Karpas-422 (cell line): ENCODE results near the gene F2. TPM values are rescaled to one million over a fixed set of nuclear protein-coding genes. Genes with fewer than 3 reads are reported as not detected.

Experiments used
- DNase-seq: peaks from one replicate; pipeline ENCODE4 v3.0.0-alpha.2; 2015
- H2AFZ ChIP-seq: fragments of 200-600 bp; sonication (generic); 2 replicates; pipeline ENCODE4 v1.6.1; 2014; ENCODE audit warnings: antibody characterized with exemption, low read length, mixed read lengths
- H3K27ac ChIP-seq: fragments of 200-600 bp; sonication (generic); 2 replicates; pipeline ENCODE4 v1.5.1; 2014; ENCODE audit warnings: mild to moderate bottlenecking, low read length, moderate library complexity
- H3K27me3 ChIP-seq: fragments of 200-600 bp; sonication (generic); 2 replicates; pipeline ENCODE4 v1.6.1; 2014; ENCODE audit warnings: low read length, mixed read lengths
- H3K36me3 ChIP-seq: fragments of 200-600 bp; sonication (generic); 2 replicates; pipeline ENCODE4 v1.6.1; 2014; ENCODE audit warnings: low read length, mixed read lengths; ENCODE audit not compliant: insufficient read depth
- H3K4me1 ChIP-seq: fragments of 200-600 bp; sonication (generic); 2 replicates; pipeline ENCODE4 v1.6.1; 2014; ENCODE audit warnings: mild to moderate bottlenecking, low read length, mixed read lengths
- H3K4me2 ChIP-seq: fragments of 200-600 bp; sonication (generic); 2 replicates; pipeline ENCODE4 v1.6.1; 2014; ENCODE audit warnings: low read length, low read depth, mild to moderate bottlenecking; ENCODE audit not compliant: poor library complexity, severe bottlenecking
- H3K4me3 ChIP-seq: fragments of 200-600 bp; sonication (generic); 2 replicates; pipeline ENCODE4 v1.5.1; 2014; ENCODE audit warnings: mild to moderate bottlenecking, antibody characterized with exemption, low read length, mixed read lengths
- H3K79me2 ChIP-seq: fragments of 200-600 bp; sonication (generic); 2 replicates; pipeline ENCODE4 v1.6.1; 2014; ENCODE audit warnings: mild to moderate bottlenecking, low read length, mixed read lengths
- H3K9ac ChIP-seq: fragments of 200-600 bp; sonication (generic); 2 replicates; pipeline ENCODE4 v1.6.0; 2014; ENCODE audit warnings: low read length
- H3K9me2 ChIP-seq: fragments of 200-600 bp; sonication (generic), shearing (Covaris generic); replicated peaks from 2 replicates; pipeline ENCODE4 v1.6.0; 2014; ENCODE audit warnings: mild to moderate bottlenecking, low read length, moderate library complexity; ENCODE audit not compliant: insufficient read depth
- H3K9me3 ChIP-seq: fragments of 300-700, 200-600 bp; sonication (generic); 2 replicates; pipeline ENCODE4 v1.6.1; 2014; ENCODE audit warnings: low read length, mixed read lengths
- H4K20me1 ChIP-seq: fragments of 200-600 bp; sonication (generic); 2 replicates; pipeline ENCODE4 v1.6.1; 2014; ENCODE audit warnings: mild to moderate bottlenecking, antibody characterized with exemption, low read length, low read depth; ENCODE audit not compliant: insufficient read depth
- total RNA-seq: library from RNA; depleted of rRNA; stranded (reverse); fragments of >200 nt; shearing (Covaris generic); gene quantifications from 2 replicates; pipeline ENCODE4 v1.2.3, GENCODE V29; 2014; ENCODE audit warnings: low replicate concordance

The F2 gene
- total RNA-seq, 1 experiment from 2014 or later, result not detected

DNA sequence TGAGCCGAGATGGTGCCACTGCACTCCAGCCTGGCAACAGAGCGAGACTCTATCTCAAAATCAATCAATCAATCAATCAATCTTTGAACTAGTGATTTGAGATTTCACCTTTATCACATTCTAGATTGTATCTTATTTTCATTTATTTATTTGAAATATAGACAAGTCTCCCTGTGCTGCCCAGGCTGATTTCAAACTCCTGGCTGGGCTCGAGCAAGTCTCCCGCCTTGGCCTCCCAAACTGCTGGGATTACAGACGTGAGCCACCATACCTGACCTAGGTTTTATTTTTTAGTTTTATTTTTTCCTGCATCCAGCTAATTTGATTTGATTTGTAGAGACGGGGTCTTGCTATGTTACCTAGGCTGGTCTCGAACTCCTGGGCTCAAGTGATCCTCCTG lies 17.1 kb downstream of the F2 start:
- Histone ChIP-seq H4K20me1 (no peaks in the 10 kb centered on the region), H2AFZ (no peak overlapping the region), H3K9me2 (no peaks in the 10 kb centered on the region), H3K4me3 (no peak overlapping the region), H3K9me3 (no peaks in the 10 kb centered on the region), H3K4me1 (no peaks in the 10 kb centered on the region), H3K27ac (no peak overlapping the region), H3K36me3 (0 out of 2 replicates have a peak, but pooled peaks cover 2% of the 10 kb centered on the region), H3K27me3 (no peaks in the 10 kb centered on the region), H3K79me2 (no peaks in the 10 kb centered on the region), H3K9ac (no peak overlapping the region), H3K4me2 (no peak overlapping the region)
- no peak for DNase-seq

DNA sequence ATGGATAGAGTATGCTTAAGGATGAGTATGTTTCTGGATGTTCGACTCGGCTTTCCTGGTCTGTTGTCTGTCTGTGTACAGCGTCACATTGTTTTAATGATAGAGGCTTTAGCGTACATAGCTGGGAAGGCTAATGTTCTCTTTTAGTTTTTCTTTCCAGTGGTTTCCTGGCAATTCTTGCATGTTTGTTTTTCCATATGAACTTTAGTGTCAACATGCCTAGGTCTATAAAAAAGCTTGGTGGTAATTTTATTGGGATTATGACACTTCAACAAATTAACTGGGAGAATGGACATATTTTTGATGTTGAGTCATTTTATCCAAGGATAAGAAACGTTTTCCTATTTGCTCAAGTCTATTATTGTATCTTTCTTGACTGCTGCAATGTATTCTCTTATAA lies 17.6 kb downstream of the F2 start:
- no peak overlapping the region for H3K4me3 ChIP-seq
- H3K9me2 ChIP-seq, result no peaks in the 10 kb centered on the region
- H3K9me3 ChIP-seq, result no peaks in the 10 kb centered on the region
- no peaks in the 10 kb centered on the region for H3K27me3 ChIP-seq
- H3K36me3 ChIP-seq, result peaks cover 5% of the 10 kb centered on the region; the same call in 1 of the 2 replicates
- H2AFZ ChIP-seq, result no peak overlapping the region
- H3K4me1 ChIP-seq, result no peaks in the 10 kb centered on the region
- no peak overlapping the region for H3K4me2 ChIP-seq
- no peak for DNase-seq
- no peak overlapping the region for H3K27ac ChIP-seq
- no peaks in the 10 kb centered on the region for H3K79me2 ChIP-seq
- no peaks in the 10 kb centered on the region for H4K20me1 ChIP-seq
- H3K9ac ChIP-seq, result no peak overlapping the region

DNA sequence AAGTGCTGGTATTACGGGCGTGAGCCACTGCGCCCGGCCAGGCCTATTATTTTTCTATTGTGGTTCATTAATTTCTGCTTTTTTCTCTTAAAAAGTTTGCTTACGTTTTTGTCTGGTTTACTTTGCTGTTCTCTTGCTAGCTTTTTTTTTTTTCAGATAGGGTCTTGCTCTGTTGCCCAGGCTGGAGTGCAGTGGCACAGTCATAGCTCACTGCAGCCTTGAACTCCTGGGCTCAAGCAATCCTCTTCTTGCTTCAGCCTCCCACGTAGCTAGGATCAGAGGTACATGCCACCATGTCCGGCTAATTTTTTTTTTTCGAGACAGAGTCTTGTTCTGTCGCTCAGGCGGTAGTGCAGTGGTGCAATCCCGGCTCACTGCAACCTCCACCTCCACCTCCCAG lies 18.7 kb downstream of the F2 start:
- H3K9ac ChIP-seq, result no peak overlapping the region
- no peak for DNase-seq
- no peak overlapping the region for H2AFZ ChIP-seq
- no peaks in the 10 kb centered on the region for H3K9me2 ChIP-seq
- H3K4me3 ChIP-seq, result no peak overlapping the region
- H3K27me3 ChIP-seq, result no peaks in the 10 kb centered on the region
- H3K9me3 ChIP-seq, result no peaks in the 10 kb centered on the region
- H3K79me2 ChIP-seq, result no peaks in the 10 kb centered on the region
- no peaks in the 10 kb centered on the region for H4K20me1 ChIP-seq
- no peak overlapping the region for H3K27ac ChIP-seq
- no peak overlapping the region for H3K4me2 ChIP-seq
- peaks cover 16% of the 10 kb centered on the region for H3K36me3 ChIP-seq
- no peaks in the 10 kb centered on the region for H3K4me1 ChIP-seq

DNA sequence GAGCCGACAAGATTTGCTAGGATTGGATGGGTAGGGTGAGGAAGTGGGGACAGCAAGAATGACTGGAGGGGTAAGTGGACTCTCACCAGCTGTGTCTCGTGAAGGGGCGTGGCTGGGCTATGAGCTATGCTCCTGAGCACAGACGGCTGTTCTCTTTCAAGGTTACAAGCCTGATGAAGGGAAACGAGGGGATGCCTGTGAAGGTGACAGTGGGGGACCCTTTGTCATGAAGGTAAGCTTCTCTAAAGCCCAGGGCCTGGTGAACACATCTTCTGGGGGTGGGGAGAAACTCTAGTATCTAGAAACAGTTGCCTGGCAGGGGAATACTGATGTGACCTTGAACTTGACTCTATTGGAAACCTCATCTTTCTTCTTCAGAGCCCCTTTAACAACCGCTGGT lies 19.9 kb downstream of the F2 start:
- no peak for DNase-seq
- Histone ChIP-seq H3K79me2 (no peaks in the 10 kb centered on the region), H3K9me2 (no peaks in the 10 kb centered on the region), H3K27ac (no peak overlapping the region), H3K4me1 (no peaks in the 10 kb centered on the region), H3K4me3 (no peak overlapping the region), H3K9ac (no peak overlapping the region), H4K20me1 (no peaks in the 10 kb centered on the region), H2AFZ (no peak overlapping the region), H3K4me2 (no peak overlapping the region), H3K27me3 (no peaks in the 10 kb centered on the region), H3K9me3 (no peaks in the 10 kb centered on the region), H3K36me3 (peaks cover 28% of the 10 kb centered on the region)

DNA sequence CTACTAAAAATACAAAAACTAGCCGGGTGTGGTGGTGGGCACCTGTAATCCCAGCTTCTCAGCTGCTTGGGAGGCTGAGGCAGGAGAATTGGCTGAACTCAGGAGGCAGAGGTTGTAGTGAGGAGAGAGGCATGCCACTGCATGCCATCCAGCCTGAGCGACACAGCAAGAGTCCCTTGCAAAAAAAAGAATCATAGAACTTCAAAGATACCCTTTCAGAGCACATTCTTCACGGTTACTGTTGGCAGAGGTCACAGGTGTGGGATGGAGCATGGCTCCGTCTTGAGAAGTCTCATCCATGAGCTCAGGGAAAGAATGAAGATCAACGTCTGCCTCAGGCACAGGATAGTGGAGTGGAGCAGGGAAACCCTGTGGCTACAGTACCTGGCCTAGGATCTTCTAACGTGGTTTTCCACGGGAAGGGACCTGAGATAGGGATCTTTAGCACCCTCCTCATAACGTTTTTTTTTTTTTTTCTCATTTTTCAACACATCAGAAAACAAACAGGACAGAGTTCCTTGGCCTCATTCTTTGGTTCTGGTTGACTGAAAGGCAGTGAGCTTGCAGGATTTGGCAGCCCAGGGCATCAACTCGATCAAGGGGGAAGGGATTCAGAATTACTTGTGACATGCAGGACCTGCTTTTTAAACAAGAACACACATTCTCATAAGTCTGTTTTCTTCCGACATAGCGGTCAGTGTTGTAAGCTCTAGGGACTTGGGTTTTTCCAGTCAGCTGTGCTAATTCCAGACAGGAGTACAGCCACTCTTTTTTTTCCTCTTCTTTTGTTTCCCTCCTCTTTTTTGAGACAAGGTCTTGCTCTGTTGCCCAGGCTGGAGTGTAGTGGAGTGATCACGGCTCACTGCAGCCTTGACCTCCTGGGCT lies 22.8 kb downstream of the F2 start:
- H3K27ac ChIP-seq, result no peak overlapping the region
- H3K9ac ChIP-seq, result no peak overlapping the region
- H3K4me3 ChIP-seq, result no peak overlapping the region
- H3K79me2 ChIP-seq, result no peaks in the 10 kb centered on the region
- H3K9me3 ChIP-seq, result no peaks in the 10 kb centered on the region
- H3K36me3 ChIP-seq, result peaks cover 52% of the 10 kb centered on the region
- no peak for DNase-seq
- no peaks in the 10 kb centered on the region for H3K9me2 ChIP-seq
- no peak overlapping the region for H2AFZ ChIP-seq
- no peaks in the 10 kb centered on the region for H3K27me3 ChIP-seq
- no peak overlapping the region for H3K4me2 ChIP-seq
- no peaks in the 10 kb centered on the region for H3K4me1 ChIP-seq
- H4K20me1 ChIP-seq, result no peaks in the 10 kb centered on the region

DNA sequence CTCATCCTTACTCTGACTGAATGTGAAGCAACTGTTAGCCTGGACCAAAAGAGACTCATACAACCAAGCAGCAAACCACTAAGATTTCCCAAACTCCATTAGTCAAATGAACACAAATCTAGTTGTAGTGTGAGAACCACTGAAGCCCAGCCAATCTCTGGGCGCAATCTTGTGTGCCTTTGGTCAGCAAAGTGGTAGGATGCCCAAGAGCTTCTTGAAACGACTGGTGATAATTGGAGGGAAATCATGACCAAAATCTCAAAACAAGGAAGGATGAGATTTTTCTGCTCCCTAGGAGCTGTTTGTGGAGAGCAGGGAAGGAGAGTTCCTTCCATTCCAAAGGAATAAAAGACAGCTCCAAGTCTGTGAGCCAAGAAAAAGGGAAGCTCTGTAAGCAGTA lies 24.0 kb downstream of the F2 start:
- H3K9ac ChIP-seq, result no peak overlapping the region
- H3K27ac ChIP-seq, result no peak overlapping the region
- no peak overlapping the region for H3K4me2 ChIP-seq
- peaks cover 60% of the 10 kb centered on the region for H3K36me3 ChIP-seq
- no peak overlapping the region for H2AFZ ChIP-seq
- no peaks in the 10 kb centered on the region for H3K79me2 ChIP-seq
- H3K27me3 ChIP-seq, result no peaks in the 10 kb centered on the region
- H3K9me3 ChIP-seq, result no peaks in the 10 kb centered on the region
- no peak overlapping the region for H3K4me3 ChIP-seq
- no peaks in the 10 kb centered on the region for H3K9me2 ChIP-seq
- no peak for DNase-seq
- no peaks in the 10 kb centered on the region for H4K20me1 ChIP-seq
- no peaks in the 10 kb centered on the region for H3K4me1 ChIP-seq

DNA sequence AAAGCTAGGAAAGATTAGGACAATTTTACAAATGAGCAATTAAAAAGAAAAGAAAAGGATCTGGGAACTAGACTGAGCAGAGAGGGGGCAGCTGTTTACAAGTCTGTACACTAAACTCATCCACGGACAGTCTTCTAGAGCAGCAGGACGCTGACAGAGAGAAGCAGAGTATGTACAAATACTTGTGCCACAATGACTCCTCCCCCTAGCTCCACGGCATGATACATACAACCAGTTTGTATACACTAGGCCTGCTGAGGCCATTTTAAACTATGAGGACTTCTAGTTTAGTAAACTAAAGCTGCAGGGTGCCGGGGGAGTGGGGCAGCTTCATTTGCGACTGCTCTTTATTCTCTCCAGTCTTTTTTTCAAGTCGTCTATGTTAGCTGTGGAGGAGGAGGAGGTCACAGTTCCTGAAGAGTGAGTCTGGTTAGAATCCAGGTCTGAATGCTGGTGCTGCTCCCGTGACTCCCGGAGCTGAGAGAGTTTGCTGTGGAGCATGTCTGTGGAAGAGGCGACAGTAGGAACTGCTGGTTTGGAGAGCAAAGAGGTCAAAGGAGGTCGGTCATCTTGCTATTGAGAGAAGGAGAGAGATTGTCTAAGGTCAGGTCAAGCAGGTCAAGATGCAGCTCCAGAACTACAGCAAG lies 24.8 kb downstream of the F2 start:
- no peak overlapping the region for H2AFZ ChIP-seq
- no peaks in the 10 kb centered on the region for H3K79me2 ChIP-seq
- H3K36me3 ChIP-seq, result peaks cover 60% of the 10 kb centered on the region
- no peak overlapping the region for H3K4me3 ChIP-seq
- no peaks in the 10 kb centered on the region for H3K27me3 ChIP-seq
- H4K20me1 ChIP-seq, result no peaks in the 10 kb centered on the region
- H3K4me1 ChIP-seq, result no peaks in the 10 kb centered on the region
- no peak overlapping the region for H3K4me2 ChIP-seq
- no peaks in the 10 kb centered on the region for H3K9me2 ChIP-seq
- H3K27ac ChIP-seq, result no peak overlapping the region
- H3K9ac ChIP-seq, result no peak overlapping the region
- no peak for DNase-seq
- no peaks in the 10 kb centered on the region for H3K9me3 ChIP-seq

DNA sequence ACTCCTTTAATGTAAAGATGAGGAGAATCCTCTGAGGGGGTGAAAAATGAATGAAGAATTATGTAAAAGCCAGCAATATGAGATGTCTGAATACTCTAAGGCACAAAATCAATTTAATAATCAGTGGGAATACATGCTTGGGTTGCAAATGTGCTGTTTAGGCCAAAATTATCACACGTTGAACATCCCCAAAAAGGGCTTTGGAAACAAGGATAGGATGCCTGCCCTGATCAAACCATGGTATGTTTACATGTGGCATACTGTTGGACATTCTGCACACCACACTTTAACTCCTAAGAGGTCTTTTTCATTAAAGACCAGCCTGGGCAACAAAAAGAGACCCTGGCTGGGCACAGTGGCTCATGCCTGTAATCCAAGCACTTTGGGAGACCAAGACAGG lies 26.3 kb downstream of the F2 start:
- no peak overlapping the region for H3K9ac ChIP-seq
- H3K9me2 ChIP-seq, result no peaks in the 10 kb centered on the region
- no peak overlapping the region for H3K27ac ChIP-seq
- H3K4me1 ChIP-seq, result no peaks in the 10 kb centered on the region
- H2AFZ ChIP-seq, result no peak overlapping the region
- no peaks in the 10 kb centered on the region for H3K79me2 ChIP-seq
- no peaks in the 10 kb centered on the region for H3K27me3 ChIP-seq
- H3K4me2 ChIP-seq, result no peak overlapping the region
- no peaks in the 10 kb centered on the region for H3K9me3 ChIP-seq
- no peak for DNase-seq
- no peak overlapping the region for H3K4me3 ChIP-seq
- H3K36me3 ChIP-seq, result peaks cover 67% of the 10 kb centered on the region
- no peaks in the 10 kb centered on the region for H4K20me1 ChIP-seq
